Measurements from ENCODE around the gene RBM12.

RBM12 gene

DNA sequence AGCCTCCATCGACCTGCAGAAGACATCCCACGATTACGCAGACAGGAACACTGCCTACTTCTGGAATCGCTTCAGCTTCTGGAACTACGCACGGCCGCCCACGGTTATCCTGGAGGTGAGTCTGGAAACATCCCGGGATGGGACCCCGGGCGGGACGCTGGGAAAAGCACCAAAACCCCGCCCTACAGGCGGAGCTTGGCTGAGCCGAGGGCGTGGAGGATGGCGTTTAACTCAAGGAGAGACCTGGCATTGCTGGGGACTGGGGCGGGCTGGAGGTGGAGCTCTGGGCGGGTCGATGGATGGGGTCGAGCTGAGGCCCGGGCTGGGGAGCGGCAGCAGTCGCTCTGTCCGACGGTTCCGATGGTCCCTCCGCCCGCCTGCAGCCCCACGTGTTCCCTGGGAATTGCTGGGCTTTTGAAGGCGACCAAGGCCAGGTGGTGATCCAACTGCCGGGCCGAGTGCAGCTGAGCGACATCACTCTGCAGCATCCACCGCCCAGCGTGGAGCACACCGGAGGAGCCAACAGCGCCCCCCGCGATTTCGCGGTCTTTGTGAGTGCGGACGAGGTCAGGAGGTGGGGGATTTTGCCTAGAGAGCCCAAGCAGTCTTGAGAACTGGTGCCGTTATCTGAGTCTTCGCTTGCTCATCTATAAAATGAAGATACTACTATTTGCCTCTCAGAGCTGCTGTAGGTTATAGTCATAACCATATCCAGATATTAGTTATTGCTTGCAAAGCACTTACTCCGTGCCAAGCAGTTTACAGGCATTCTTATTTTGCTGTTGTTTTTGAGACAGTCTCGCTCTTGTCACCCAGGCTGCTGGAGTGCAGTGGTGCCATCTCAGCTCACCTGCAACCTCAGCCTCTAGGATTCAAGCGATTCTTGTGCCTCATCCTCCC is 45.3 kb downstream of the RBM12 start:
- TF ChIP-seq, protein P1, sequence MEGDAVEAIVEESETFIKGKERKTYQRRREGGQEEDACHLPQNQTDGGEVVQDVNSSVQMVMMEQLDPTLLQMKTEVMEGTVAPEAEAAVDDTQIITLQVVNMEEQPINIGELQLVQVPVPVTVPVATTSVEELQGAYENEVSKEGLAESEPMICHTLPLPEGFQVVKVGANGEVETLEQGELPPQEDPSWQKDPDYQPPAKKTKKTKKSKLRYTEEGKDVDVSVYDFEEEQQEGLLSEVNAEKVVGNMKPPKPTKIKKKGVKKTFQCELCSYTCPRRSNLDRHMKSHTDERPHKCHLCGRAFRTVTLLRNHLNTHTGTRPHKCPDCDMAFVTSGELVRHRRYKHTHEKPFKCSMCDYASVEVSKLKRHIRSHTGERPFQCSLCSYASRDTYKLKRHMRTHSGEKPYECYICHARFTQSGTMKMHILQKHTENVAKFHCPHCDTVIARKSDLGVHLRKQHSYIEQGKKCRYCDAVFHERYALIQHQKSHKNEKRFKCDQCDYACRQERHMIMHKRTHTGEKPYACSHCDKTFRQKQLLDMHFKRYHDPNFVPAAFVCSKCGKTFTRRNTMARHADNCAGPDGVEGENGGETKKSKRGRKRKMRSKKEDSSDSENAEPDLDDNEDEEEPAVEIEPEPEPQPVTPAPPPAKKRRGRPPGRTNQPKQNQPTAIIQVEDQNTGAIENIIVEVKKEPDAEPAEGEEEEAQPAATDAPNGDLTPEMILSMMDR (conservative IDR thresholded peaks at IDR 0.05; ENCODE audit: low read depth, low read length): peak; percentile 55
- DNase-seq (ENCODE audit: low read depth): peak; percentile 83
- peak overlapping the region; percentile 72 for H3K4me3 ChIP-seq (ENCODE audit: low read depth, low read length)

DNA sequence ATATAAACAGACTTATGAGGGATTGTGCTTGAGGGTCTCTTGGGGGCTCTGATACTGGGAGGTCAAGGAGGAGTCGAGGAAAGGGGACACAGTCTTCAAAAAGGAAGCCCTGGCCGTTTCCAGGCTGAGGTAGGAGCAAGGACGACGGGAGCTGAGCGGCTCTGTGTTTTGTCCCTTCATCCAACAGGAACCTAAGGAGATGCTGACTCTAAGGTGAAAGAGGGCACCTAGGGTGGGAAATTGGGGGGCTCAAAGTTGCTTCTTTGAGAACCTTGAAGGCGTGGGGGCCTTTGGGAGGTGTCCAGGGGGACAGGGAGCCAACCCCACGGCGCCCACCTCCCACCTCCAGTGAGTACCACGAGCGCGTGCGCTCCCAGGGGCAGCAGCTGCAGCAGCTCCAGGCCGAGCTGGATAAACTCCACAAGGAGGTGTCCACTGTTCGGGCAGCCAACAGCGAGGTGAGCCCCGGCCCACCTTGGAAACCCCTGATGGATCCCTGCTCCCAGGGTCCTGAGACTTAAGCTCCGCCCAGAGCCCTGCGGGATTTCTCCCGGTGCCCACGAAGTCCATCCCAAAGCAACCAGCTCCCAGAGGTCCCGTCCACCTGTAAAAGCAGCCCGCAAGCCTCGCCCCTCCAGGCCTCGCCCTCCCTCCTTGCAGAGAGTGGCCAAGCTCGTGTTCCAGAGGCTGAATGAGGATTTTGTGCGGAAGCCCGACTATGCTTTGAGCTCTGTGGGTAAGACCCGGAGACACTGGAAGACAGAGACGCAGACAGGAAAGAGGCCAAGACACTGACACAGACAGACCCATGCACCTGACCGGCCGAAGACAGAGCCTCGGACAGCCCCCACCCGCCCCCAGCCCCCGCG is 46.2 kb downstream of the RBM12 start:
- peak overlapping the region; percentile 72 for H3K4me3 ChIP-seq (ENCODE audit: low read depth, low read length)
- peak; percentile 58 for DNase-seq (ENCODE audit: low read depth)
- TF ChIP-seq, protein P1 (conservative IDR thresholded peaks at IDR 0.05; ENCODE audit: low read depth, low read length): no peak

- peak; percentile 73 for DNase-seq (ENCODE audit: low read depth)
- TF ChIP-seq, protein P1 (conservative IDR thresholded peaks at IDR 0.05; ENCODE audit: low read depth, low read length): peak; percentile 50
- peak overlapping the region; percentile 72 for H3K4me3 ChIP-seq (ENCODE audit: low read depth, low read length)
These were observed 47.1 kb downstream of the RBM12 start for GRCh38 chr20:35617397-35618262.

DNA sequence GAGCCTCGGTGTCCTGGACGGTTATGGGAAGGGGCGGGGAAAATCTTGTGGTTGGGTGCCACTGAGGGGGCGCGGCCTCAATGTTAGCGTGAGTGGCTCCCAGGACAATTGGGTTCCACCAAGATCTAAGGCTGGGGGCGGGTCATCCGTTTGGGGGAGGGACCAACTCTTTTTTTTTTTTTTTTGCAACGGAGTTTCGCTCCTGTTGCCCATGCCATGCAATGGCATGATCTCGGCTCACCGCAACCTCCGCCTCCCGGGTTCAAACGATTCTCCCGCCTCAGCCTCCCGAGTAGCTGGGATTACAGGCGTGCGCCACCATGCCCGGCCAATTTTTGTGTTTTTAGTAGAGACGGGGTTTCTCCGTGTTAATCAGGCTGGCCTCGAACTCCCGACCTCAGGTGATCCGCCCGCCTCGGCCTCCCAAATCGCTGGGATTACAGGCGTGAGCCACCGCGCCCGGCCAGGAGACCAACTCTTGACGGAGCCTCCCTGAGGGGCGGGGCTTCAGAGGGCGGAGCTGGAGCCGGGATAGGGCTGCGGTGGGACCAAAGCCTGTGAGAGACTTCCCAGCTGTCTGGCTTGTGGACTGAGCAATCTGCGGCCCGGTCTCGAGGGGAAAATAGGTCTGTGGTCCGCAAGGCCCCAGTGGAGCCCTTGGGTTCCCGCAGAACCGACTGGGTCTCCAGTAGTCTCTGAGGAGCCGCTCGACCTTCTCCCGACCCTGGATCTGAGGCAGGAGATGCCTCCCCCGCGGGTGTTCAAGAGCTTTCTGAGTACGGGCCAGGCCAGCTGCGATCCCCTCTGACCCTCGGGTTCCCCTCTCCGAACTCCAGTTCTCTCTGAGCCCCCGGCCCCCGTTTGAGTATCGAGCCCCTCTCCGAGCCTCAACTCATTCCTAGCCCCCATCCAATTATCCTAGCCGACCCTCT is 48.0 kb downstream of the RBM12 start:
- peak overlapping the region; percentile 72 for H3K4me3 ChIP-seq (ENCODE audit: low read depth, low read length)
- DNase-seq (ENCODE audit: low read depth): peak; percentile 100
- TF ChIP-seq, protein P1 (conservative IDR thresholded peaks at IDR 0.05; ENCODE audit: low read depth, low read length): no peak

- TF ChIP-seq, protein P1 (conservative IDR thresholded peaks at IDR 0.05; ENCODE audit: low read depth, low read length): no peak
- H3K4me3 ChIP-seq (ENCODE audit: low read depth, low read length): peak within 1 kb of the TSS; percentile 72
- DNase-seq (ENCODE audit: low read depth): no peak
These were observed 48.8 kb downstream of the RBM12 start, which contains the start of gene SPAG4 for GRCh38 chr20:35615667-35616464. TSS of gene SPAG4 (plus strand) at chr20:35615829. CDS start at chr20:35616004, 175 bp downstream.
